G401.6 (cell line): ENCODE data around the gene SNAPIN.

Experiments used
- FAIRE-seq: peaks from 2 replicates; lab custom pipeline; 2012; peaks lifted over from hg19 to GRCh38; lab: Jason Lieb, UNC

The SNAPIN gene

GRCh38 chr1:153658400-153659174 is at the start of gene SNAPIN:
SNAPIN (plus strand) TSS chr1:153658703; CDS start chr1:153658744, 41 bp downstream.
- peak; percentile 69 for FAIRE-seq

- FAIRE-seq = no peak
Observed at GRCh38 chr1:153608742-153609584, 49.5 kb upstream of the SNAPIN start.

GRCh38 chr1:153609585-153609907 is 49.0 kb upstream of the SNAPIN start:
- FAIRE-seq = no peak

- FAIRE-seq = no peak
Observed at GRCh38 chr1:153610334-153610733, 48.2 kb upstream of the SNAPIN start.

GRCh38 chr1:153610811-153611301 is 47.6 kb upstream of the SNAPIN start:
- no peak for FAIRE-seq

GRCh38 chr1:153611356-153611755 is 47.1 kb upstream of the SNAPIN start:
- no peak for FAIRE-seq

- FAIRE-seq = no peak
Observed at GRCh38 chr1:153612111-153612754, 46.3 kb upstream of the SNAPIN start.

GRCh38 chr1:153612755-153613331 is 45.7 kb upstream of the SNAPIN start, which contains the start of gene S100A16:
S100A16 (minus strand) TSS chr1:153613137; CDS start chr1:153608151, 4,986 bp downstream.
- FAIRE-seq = no peak

GRCh38 chr1:153613406-153613805 is 45.1 kb upstream of the SNAPIN start:
- FAIRE-seq = no peak

GRCh38 chr1:153614189-153614900 is 44.2 kb upstream of the SNAPIN start:
- no peak for FAIRE-seq

GRCh38 chr1:153614906-153615305 is 43.6 kb upstream of the SNAPIN start:
- no peak for FAIRE-seq

- no peak for FAIRE-seq
Observed at GRCh38 chr1:153615406-153615805, 43.1 kb upstream of the SNAPIN start.

GRCh38 chr1:153616144-153616916 is 42.2 kb upstream of the SNAPIN start, which contains the start of gene S100A14:
S100A14 (minus strand) TSS chr1:153616325; CDS start chr1:153615858, 467 bp downstream.
- no peak for FAIRE-seq

GRCh38 chr1:153616917-153617311 is 41.6 kb upstream of the SNAPIN start:
- no peak for FAIRE-seq

GRCh38 chr1:153617663-153618062 is 40.8 kb upstream of the SNAPIN start:
- no peak for FAIRE-seq

- FAIRE-seq = no peak
Observed at GRCh38 chr1:153619171-153619570, 39.3 kb upstream of the SNAPIN start.

GRCh38 chr1:153623101-153623500 is 35.4 kb upstream of the SNAPIN start:
- no peak for FAIRE-seq

- FAIRE-seq = no peak
Observed at GRCh38 chr1:153624965-153625611, 33.4 kb upstream of the SNAPIN start.

- no peak for FAIRE-seq
Observed at GRCh38 chr1:153626477-153626903, 32.0 kb upstream of the SNAPIN start.
